Measurements from ENCODE around the gene AQP12B.

AQP12B gene

DNA sequence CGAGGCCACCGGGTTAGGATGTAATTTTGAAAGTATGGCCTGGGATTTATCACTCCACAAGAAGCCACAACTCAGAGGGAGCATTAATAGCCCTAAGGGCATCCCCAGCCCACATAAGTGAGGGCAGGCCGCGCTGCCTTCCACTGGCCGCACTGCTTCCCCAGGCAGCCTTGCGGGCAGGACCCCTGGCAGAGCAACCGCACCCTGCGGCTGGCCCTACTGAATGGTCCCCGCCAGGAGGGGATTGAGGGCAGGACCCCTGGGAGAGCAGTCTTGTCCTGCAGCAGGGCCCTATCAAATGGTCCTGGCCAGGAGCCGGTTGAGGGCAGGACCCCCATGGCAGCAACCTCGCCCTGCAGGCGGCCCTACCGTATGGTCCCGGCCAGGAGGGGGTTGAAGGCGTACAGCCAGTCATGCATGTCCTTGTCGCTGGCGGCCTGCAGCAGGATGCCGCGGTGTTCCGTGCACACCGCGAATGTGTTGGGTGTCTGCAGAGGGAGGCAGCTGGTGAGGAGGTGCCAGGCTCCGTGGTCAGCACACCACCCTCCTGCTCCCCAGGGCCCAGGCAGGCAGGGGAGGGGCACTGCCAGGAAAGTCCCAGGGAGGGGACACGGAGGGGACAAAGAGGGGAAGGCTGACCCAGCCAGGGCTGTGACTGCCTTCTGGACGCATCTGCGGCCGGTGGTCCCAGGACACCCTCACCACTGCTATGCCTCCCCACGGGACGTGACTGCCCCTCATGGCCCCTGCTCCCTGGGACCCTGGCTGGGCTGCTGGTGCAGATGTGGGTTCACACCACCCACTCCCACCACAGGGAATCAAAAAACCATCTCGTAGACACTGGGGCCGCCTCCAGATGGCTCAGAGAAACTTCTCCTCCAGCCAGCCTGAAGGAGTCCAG is 35.2 kb upstream of the AQP12B start:
- no peak for DNase-seq

- no peak for DNase-seq
Measured at GRCh38 chr2:240717181-240717641, 34.5 kb upstream of the AQP12B start.

DNA sequence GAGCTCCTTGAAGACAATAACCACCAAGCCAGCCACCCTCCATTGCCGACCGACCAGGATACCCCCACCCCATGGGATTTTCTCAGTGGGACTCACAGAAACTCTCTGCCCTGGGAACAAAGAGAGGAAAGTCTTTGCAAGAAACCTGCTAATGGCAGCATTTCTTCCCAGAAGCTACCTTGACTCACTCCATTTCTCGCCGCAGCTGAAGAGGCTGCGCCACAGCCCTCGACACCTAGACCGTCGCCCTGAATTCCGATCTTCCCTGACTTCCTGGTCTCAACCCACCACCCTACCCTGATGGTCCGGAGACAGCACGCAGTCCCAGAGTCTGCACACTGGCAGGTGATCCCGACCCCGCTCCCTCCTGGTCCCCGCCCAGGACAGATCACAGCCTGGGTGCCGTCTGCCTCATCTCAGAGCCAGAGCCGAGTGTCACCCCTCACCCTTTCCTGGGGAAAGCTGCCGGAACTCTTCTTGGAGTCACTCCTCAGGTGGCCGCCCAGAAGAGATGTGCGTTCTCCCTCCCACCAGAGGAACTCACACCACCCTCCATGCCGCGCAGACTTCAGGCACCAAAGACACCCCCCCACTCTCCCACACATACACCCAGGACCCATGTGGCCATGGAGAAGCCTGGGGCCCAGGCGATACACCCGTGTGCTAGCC is 33.6 kb upstream of the AQP12B start:
- DNase-seq = no peak

DNA sequence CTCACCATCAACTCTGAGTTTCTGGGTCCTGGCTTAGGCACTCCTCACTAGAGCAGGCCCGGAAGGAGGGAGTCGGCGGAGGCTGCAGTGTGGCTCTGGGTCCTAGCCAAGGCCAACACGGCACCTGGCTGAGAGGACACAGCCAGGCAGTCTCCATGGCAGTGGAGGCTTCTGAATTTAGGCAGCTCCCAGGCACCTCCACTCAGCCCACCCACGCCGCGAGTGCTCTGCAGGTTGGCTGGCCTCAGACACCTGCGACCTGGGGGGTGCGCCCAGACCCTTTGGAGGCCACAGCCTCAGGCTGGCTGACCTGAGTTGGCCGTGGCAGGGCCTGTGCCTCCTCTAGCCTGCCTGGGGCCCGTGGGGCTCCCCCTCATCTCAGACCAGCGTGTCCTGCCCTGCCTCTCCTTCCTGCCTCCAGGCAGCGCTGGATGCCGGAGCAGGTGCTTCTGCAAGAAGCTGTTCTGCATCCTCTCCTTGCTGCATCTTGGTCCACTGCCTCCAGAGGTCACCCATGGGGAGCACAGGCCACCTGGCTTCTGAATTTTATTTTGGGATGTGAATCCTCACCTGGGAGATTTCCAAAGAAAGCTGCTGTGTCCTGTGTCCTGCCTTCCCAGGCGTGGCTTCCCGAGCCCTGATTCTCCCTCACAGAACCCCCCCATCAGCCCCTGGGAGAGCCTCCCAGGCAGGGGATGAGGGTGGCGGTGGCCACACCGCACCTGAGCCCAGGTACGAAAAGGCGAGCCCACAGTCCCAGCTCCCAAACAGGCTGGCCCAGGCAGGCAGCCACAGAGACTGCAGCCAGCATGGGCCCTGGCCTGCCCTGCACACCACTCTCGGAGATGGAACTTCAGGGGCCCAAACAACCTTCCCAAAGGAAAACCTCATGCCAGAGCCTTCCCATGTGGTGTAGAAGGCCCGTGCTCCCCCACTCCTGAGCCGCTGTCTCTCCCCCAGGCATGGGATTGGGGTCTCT is 32.4 kb upstream of the AQP12B start:
- DNase-seq = no peak

DNA sequence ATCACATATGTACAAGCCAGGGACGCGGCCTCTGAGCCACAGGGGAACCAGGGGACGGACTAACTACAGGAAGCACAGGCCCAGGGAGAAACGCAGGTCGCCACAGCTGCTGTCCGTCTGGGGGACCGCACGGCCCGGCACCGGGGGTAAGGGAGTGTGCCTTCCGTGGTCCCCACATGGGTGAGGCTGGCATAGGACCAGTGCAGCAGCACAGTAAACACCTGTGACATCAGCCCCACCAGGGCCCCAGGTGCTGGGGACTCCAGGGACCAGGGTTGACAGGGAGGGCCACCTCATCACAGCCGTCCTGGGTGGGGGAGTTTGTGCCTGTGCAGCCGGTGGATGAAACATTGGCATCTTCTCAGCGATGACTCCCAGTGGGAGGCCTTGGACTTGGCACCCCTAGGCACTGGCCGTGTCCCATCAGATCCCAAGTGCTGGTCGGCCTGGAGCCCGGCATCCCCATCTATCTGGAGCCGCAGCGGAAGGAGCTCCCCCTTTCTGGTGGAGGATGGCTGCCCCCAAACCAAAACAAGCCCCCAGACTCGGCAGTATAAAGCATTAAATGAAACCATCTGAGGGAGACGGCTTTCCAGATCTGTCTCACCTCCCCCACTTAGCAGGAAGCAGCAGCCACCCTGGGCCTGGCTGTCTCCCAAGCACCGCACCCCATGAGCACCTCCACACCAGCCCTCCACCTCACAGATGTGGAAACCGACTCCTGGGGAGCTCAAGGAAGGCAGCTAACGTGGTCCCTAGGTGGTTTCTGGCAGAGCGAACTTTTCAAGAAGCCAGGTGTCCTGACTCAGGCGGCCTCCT is 31.5 kb upstream of the AQP12B start:
- DNase-seq = no peak

- DNase-seq = no peak
Measured at GRCh38 chr2:240713071-240713927, 30.6 kb upstream of the AQP12B start.

- DNase-seq = no peak
Measured at GRCh38 chr2:240712121-240712520, 29.4 kb upstream of the AQP12B start.

DNA sequence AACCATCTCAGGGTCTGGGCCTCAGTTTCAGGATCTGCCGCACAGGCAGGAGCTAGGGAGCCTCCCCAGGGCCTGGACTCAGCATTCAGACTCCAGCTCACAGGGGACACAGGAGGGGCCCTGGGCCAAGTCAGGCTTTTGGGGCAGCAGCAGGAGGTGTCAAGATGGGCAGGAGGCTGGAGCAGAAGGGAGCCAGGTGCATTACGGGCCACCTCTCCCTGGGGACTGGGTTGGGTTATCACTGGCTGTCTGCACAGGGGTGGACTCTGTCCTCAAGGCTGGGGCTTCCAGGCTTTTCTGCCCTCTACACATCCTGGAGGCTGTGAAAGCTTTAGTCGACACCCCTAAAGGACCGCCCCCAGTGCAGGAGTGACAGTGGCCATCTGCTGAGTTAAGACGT is 29.0 kb upstream of the AQP12B start:
- DNase-seq = no peak

DNA sequence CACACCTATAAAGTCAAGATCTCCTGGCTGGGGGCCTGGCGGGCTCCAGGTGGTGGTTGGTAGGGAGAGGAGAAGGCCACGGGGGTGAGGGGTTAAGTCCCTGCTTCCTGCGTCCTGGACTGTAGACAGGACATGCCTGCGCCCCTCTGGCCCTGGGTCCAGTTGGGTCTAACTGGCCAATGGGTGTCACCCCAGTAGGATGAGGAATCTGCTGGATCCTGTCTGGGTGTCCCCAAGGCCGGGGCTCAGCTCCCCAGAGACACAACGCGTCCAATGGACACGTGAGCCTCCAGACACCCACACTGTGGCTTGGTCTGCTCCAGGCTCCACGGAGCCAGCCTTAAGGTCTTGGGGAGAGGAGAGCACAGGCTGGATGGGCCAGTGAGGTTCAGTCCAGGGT is 28.6 kb upstream of the AQP12B start:
- DNase-seq = no peak

GRCh38 chr2:240708457-240708856 is 25.8 kb upstream of the AQP12B start:
- no peak for DNase-seq

- DNase-seq = no peak
Measured at GRCh38 chr2:240707821-240708220, 25.1 kb upstream of the AQP12B start.

DNA sequence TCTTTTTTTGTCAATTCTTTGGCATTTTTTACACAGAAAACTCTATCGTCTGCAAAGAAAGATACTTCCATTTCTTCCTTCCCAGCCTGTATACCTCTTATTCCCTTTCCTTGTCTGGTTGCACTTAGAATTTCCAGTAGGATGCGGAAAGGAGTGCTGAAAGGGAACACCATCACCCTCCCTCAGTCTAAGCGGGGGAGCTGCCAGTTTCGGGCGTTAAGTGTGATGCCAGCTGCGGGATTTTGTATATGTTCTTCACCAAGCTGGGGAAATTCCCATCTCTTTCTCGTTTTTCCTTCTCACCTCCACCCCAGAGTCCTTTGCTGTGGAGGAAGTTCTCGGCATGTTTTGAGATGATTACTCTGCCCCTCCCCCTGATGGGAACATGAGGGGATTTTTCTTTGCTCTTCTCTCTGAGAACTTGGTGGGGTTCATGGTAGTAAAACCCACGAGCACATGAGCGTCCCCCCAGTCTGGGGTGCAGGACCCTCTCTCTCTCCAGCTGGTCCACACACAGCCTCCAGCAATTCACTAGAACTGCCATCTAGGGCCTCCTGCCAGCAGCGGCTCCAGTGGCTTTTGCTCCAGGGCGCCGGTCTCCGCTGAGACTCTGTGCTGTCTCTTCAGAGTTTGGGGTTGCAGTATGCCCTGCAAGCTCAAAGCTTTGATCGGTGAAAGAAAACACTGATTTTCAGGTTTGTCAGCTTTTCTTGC is 24.5 kb upstream of the AQP12B start:
- DNase-seq = no peak

GRCh38 chr2:240705204-240705791 is 22.6 kb upstream of the AQP12B start:
- DNase-seq = no peak

- no peak for DNase-seq
Measured at GRCh38 chr2:240704651-240705050, 22.0 kb upstream of the AQP12B start.

DNA sequence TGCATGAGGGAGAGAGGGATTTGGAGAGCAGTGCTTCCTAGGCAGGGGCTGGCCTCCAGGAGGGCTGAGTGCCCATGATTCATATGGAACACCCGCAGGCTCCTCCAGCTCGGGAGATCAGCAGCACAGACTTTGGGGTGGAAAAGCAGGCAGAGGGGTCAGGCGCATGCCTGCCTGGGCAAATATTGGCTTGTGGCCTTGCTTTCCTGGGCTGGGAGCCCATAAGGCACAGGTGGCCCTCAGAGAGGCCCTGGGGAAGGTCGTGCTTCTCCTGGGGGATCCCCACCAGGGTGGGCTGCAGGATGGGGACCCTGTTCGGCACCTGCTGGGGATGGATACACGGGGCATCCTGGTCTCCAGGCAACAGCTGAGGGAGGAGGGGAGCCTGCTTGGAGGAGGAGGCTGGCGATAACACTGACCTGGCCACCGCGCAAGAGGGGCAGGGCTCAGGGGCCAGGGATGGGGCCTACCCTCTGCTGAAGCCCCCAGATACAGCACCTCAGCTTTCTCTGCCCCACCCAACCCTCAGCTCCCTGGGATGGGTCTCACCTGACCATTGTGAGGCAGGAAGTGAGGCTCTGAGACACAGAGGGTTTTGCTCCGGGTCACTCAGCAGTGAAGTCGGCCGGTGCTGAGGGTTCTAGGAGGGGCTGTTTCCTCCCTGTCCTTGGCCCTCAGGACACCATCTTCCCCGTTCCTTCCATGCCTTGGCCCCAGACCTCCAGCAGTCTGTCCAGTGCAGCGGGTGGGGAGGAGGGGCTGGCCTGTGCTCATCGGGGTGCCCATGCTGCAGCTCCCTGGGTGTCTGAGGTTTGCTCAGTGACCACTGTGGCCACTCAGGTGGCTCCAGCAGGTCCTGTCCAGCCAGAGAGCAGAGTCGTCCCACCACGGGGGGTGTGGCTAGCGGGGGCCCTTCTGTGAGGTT is 21.0 kb upstream of the AQP12B start:
- no peak for DNase-seq

GRCh38 chr2:240702640-240703011 is 19.9 kb upstream of the AQP12B start:
- DNase-seq = no peak

DNA sequence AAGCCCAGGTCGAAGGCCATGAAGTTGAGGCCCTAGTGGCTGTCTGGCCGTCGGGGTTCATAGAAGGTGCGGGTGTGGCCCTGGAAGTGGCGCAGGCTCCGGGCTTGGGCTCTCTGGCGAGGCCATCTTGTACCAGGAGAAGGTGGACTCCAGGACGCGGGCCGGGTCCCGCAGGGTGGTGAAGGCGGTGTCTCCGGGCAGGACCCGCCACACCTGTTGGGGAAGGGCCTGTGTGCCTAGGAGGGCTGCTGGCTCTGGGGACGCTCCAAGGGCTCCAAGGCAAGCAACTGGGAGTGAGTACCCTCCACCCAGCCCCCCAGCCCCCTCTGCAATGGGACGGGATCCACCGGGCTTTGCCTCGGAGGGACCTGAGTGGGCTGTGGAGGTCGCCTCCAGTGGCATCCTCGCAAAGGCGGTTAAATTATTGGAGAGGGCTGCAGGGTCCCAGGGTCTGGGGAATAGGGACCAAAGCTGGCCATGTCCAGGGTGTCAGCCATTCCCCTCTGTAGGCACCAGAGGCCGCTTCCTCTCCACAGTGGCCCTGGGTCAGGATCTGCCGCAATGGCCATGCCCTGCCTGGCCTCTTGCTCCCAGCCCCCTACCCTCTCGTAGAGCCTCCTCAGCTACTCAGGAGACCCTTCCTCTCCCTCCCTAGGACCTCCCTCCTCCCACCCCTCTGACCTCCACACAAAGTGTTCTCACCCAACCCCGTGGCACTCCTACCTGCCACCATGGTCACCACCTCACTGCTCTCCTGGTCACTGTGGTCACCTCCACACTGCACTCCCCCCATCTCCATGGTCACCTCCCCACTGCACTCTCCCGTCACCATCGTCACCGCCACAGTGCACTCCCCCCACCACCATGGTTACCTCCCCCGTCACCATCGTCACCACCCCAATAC is 19.3 kb upstream of the AQP12B start:
- DNase-seq = no peak

Measured in COR-L47 (cell line).